HG03280 (cell line): Measurements from ENCODE around the gene TOB1.

Experiments used
- ATAC-seq: cut with Tn5 transposase; IDR thresholded peaks from one replicate; pipeline ENCODE4 v1.9.1; 2021; ENCODE audit warnings: mild to moderate bottlenecking, moderate library complexity; ENCODE audit not compliant: unreplicated experiment

TOB1 gene

DNA sequence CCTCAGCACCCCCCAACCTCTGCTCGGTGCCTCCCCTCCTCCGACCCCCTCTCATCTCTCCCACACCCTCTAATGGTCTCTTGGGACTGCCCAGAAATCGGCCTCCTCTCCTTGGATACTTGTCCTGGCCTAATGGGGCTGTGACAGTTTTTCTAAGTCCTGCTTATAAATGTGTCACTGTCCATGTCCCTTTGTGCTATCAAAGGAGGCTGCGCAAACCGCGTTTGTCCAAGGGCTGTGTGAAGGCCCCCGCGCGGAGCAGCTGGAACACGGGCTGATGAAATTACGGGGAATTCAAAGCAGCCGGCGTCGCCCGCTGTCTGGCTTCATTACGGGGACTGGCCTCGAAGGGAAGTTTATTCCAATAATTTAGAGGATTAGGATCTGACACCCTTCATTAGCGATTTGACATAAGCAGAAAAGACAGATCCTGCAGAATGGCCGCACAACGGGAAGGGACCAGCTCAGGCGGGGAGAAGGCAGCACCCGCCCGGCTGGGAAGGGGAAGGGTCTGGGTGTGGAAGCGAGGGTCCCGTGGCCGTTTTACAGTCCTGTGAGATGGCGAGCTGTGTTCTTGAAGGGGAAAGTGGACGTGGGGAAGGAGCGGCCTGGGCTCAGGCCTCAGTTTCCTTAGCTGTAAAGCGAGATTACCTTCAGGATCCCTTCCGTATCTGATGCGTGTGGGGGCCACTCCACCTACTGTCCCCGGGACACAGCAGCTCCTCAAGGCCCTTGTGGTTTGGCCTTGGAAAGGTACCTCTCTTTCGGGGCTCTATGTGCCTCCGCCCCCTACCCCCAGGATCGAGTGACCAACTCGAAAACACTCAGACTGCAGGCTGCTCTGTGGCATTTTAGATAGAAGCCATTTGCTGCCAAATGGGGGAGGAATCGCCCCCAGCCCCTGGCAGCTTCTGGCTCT, 32.4 kb downstream of the TOB1 start:
- no peak for ATAC-seq

DNA sequence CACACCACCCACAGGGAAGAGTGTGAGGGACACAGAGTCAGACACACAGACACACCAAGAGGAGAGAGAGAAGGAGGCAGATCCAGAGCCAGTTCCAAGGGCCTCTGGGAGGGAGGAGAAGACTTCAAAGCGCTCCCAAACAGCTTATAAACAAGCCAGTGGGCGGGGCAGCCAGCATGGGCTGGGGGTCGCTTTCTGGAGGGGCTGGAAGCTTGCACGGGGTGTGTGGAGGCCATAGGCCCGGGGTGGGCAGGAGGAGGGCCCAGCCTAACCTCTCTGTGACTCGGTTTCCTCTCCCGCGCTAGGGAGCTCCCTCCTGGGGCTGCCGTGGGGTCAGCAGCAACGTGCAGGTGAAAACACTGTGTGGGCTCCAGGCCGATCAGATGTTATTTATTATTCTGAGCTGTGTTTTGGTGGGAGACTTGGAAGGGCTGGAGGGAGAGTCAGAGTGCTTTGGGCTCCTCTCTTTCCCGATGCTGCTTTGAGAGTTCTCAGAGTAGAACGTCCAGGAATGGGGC, 33.2 kb downstream of the TOB1 start:
- no peak for ATAC-seq

DNA sequence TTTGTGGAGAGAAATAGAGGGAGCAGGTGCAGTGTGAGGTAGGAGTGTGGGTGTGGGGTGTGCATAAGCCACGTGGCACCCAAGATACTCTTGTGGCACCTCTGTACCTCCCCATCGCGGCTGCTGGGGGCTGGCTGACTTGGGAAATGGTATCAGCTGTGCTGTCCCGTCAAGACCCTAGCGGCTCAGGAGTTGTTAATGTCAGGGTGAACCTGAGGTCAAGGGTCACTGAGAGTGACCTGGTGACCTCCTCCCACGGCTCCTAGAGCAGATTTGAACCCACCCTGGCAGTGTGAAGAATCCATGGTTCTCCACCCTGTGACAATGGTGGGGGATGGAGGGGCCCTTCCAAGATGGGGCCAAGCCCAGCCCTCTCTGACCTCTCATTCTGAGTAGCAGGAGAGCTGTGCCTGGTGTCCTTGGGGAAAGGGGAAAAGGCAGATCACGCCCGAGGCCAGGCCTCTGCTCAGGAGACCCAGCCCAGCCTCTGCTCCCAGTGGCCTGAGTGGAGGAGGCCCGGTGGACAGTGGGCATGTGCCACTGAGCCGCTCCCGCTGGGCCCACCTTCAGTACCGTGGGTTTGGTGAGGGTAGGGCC, 33.8 kb downstream of the TOB1 start:
- ATAC-seq, result no peak

DNA sequence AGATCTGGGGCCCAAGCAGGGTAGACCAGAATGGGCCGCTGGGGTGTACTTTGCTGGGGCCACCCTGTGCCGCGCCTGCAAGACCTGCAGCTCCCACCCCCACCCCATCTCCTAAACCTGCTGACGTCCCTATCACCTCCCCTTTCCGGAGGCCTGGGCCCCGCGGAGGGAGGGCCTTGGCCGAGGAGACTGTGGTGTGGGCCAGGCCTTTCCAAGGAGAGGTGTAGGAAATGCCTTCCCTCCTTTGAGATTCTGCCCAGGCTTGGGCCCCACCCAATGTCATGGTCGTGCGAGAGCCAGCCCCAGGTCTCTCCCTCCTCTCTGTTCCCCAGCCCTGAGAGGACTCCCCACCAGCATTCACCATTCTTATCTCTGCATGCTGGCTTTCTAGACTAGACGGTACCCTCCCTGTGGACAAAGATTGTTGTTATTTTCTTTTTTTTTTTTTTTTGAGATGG, 34.7 kb downstream of the TOB1 start:
- no peak for ATAC-seq

DNA sequence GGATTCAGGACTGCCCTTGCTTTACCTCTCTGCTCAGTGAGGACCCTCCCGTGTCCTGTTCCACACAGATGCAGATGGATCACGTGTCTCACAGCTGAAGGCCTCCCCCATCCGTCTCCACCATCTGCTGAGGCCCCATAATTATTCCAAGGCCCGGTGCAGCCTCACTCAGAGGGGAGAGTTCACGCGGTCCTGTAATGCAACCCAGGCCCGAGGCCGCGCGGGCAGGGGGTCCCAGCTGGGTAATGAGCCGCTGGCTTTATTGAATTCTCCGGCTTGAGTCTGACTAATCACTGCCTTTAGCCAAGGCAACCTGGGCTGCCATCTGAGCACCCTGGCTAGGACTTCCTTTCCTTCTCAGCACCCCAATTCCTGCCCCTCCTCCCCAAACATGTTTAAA, 35.2 kb downstream of the TOB1 start:
- ATAC-seq, result no peak

DNA sequence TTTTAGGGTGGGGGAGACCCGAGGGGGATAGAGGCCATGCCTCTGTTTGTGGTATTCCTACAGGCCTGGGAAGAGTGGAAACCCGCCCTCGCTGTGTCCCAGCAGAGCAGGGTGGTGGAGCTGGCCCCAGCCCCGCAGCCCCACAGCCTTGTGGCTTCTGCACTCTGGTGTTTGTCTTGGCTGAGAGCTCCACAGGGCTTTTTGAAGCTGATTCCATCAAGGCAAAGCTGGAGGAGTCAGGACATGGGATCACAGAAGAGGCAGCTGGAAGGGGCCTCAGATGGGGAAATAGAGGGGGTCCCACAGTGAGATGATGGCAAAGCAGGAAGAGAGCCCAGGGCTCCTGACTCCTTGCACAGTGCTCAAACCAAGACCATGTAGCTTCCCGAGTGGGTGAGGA, 35.8 kb downstream of the TOB1 start:
- no peak for ATAC-seq

DNA sequence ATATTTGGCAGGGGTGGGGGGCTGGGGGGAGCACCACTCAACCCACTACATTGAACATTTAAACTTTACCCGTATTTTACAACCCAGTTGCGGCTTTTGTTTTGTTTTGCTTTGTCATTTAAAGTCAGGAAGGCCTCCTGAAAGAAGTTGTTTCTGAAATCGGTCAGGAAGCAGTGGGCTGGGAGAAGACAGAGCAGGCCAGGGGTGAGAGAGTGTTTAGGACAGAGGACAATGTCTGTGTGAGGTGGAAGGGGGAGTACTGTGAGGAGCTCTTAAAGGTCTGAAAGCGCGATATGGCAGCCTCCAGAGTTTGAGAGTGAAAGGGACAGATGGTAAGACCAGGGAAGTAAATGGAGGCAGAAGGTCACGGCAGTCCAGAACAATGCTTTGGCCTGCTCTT, 36.8 kb downstream of the TOB1 start:
- ATAC-seq, result no peak

DNA sequence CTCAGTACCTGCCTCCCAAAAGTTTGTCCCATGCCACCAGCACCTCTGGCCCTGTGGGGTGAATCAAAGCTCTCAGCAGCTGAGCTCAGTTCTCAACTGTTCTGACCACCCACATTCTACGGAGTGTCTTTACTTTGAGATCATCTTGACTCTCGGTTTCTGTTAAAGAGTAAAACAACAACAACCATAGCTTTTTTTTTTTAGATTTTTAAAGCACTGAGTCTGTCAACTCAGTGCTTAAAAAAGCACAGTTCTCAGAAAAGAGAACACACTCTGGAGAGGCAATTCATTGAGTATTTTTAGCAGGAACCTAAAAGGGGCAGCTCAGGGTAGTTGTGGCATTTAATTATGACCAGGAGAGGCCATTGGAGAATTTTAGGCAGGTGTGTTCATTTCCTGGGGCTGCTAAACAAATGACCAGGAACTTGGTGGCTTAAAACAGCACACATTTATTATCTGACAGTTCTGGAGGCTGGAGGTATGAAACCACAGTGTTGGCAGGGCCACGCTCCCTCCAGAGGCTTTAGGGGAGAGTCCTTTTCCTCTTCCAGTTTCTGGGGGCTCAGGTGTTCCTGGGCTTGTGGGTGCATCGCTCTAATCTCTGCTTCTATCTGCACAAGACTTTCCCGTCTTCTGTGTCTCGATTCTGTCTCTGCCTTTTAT, 37.5 kb downstream of the TOB1 start:
- peak; percentile 78 for ATAC-seq

DNA sequence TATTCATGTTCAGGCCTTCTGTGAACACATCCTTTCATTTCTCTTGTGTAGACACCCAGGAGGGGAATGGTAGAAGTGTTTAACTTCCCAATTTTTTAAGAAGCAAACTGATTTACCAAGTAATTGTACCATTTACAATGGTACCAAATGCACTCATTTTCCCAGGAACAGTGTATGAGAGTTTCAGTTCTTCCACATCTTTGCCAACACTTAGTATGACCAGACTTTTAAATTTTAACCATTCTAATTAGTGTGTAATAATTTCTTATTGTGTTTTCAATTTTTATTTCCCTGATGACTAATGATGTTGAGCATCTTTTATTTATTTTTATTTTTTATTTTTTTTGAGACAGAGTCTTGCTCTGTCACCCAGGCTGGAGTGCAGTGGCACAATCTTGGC, 41.0 kb downstream of the TOB1 start:
- ATAC-seq, result no peak

DNA sequence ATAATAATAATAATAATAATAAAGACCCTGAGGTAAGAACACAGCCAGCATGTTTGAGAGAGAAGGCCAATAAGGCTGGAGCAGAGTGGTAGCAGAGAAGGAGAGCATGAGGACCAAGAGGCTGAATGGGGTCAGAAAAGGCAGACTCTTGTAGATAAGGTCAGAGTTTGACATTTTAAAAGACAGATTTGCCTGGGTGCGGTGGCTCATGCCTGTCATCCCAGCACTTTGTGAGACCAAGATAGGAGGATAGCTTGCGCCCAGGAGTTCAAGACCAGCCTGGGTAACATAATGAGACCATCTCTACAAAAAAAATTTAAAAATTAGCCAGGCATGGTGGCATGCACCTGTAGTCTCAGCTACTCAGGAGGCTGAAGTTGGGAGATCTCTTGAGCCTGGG, 41.7 kb downstream of the TOB1 start:
- no peak for ATAC-seq

DNA sequence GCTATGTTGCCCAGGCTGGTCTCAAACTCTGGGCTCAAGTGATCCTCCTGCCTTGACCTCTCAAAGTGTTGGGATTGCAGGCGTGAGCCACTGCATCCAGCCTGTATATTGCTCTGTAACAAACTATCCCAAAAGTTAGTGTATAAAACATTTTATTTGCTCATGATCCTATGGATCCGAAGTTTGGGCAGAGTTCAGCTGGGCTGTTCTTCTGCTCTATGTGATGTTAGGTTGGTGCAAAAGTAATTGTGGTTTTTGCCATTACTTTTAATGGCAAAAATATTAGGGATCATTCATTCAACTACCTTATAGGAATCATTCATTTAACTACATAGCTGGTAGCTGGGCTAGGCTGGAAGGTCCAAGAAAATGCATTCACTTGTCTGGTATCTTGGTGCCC, 43.6 kb downstream of the TOB1 start:
- ATAC-seq, result no peak

DNA sequence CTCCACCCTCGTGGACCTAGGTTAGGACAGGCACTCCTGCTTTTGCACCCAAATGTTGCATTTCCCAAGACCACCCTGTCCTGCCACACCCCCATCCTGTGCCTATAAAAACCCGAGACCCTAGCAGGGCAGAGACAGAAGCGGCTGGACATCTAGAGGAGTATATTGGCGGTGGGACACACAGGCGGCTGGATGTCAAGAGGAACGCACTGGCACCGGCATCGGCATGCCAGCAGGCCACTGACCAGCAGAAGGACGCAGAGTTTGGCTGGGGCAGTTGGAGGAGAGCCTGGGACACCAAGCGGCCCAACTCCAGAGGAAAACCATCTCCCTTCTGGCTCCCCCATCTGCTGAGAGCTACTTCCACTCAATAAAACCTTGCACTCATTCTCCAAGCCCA, 45.5 kb downstream of the TOB1 start:
- no peak for ATAC-seq

DNA sequence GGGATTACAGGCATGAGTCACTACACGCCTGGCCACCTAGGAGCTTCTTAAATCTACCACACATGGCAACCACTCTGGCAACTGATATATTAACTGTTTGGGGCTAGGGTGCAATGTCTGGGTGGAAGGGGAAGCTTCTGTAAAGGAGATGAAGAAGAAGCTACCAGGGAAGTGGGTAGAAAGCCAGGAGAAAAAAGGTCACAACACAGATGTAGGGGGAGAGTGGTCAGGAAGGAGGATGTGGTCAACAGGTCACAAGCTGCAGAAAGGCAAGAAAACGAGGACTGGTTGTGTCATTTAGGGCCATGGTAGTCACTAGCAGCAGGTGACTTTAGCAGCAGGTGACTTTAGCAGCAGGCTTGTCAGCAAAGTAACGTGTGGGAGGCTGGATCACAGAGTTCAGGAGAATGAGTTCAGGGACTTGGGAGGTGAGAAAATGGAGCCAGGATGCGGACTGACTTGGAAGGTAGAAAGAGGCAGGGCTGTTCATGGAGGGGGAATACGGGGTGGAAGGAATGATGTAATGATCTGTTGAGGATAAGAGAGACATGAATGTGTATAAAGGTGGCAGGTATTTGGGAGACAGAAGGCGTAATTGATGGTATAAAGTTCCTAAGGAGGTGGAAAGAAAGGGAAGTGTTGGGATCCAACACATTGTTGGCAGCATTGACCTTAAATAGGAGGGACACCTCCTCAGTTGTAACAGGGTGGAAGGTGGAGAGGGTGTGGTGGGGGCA, 47.1 kb downstream of the TOB1 start:
- ATAC-seq, result no peak

DNA sequence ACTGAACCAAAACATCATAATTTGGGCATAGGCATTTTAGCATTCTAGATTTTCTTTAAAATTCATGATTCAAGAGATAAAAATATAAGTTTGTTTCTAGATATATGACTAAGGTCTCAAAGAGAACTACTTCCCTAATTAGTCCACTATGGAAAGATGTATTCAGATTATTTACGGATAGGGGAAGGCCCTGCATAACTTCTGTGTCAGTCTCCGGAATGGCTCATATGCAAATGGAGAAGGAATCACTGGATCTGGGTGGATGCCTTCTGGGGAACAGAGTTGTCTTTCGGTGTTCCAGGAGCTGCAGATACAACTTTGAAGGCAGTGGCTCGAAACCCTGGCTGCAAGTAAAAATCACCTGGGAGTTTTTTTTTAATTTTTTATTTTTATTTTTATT, 47.9 kb downstream of the TOB1 start:
- no peak for ATAC-seq

DNA sequence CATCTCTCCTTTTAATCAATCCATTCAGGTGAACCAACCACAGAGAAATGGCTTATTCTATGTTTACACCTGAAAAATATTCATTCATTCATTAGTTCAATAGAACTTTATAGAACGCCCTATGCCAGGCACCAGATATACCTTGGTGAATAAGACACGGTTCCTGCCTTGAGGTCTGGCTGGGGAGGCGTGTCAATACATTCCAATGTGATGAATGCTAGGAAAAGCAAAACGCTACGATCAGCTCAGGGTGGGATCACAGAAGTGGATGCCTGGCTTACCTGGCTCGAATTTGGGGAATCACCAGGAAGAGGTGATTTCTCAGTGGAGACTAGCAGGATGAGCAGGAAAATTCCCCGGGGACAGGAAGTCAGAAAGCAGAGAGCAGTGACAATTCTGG, 48.3 kb downstream of the TOB1 start:
- ATAC-seq, result no peak

DNA sequence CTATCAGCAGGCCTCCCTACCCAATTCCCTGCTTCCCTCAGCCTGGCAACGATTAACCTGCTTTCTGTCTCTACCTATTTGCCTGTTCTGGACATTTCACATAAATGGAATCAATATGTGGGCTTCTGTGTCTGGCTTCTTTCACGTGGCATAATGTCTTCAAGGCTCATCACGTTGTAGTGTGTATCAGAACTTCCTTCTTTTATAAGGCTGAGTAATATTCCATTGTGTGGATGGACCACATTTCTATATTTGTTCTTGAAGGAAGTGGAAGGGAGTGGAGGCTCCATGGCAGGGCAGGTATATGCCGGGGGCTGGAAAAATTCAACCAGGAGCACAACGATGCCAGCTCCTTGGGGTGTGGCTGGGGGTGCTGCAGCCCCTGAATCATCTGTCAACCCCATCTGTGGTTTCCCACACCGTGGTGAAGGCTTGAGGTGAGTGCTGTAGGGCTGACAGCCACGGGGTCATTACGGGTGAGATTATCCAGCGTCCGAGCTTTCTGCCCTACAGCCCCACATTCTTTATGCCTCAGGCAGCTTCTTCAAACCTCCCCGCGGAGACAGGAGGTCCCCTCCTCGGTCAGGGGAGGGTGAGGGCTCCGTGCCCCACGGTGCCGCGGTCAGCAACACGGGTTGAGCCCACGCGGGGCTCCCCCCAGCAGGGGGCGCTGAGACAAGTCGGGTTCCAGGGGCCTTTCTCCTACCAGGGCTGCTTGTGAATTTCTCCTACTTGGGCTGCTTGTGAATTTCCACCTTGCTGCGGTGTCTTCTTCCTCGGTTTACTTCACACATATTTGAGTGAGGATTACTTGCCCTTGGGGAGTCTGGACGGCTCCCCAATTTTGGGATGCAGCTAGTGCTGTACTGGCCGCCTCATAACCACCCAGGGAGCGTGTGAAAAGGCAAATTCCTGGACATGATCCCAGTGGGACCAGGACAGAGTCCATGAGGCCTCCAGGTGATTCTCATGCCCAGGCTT, 49.1 kb downstream of the TOB1 start:
- ATAC-seq, result no peak

DNA sequence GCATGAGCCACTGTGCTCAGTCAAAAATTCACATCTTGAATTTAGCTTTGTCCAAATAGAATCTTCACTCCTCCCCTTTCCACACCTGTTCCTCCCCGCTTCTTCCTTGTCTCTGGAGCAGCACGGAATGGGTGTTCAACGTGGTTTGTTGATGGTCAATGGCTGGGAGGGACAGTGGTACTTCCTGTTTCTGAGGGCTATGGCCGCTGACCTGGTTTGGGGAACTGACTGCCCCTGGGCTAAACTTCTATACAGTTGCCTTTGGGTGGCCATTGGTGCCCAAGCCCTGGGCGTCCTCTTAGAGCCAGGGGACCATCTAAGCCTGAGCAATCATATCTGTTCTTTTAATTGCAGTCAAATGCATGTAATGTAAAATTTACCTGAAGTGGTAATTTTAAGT, 49.9 kb downstream of the TOB1 start:
- ATAC-seq, result no peak

DNA sequence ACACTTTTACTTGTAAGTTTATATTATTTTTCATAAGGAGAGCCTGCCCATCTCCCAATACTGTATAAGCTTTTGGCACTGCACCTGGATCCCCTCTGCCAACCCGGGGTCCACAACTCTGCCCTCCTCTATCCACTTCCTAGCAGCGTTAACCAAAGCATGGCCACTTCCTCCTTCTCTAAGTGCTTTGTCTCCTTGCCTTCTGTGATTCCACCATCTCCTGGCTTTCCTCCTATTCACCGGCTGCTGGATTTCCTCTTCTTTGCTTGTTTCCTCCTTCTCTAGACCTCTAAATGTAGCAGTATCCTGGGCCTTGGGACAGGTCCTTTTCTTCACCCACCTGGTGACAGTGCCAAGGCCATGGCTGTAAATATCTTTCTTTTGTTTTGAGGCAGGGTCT, 50.8 kb downstream of the TOB1 start:
- ATAC-seq, result no peak

DNA sequence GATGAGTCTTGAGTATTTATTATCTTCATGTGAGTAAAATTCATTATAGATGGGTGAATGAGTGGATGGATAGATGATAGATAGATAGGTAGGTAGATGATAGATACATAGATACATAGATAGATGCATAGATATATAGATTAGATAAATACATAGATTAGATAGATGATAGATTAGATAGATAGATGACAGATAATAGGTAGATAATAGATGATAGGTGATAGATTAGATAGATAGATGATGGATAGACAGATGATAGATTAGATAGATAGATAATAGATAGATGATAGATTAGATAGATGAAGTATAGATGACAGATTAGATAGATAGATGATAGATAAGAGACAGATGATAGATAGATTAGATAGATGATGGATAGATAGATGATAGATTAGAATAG, 52.6 kb downstream of the TOB1 start:
- no peak for ATAC-seq
